OCI-LY7 (cell line): ENCODE results near the gene ZNF101. TPM values are rescaled to one million over a fixed set of nuclear protein-coding genes. Genes with fewer than 3 reads are reported as not detected.
"Not testable (repeated sequence)": the region's sequence is repeated elsewhere in the genome, so short reads cannot be mapped to it uniquely, and the experiment has no call there.

Experiments
- BruUV-seq: library from RNA; stranded (reverse); fragments of 400-500 nt; replicated peaks from 2 replicates; lab custom pipeline; 2021; lab: Mats Ljungman, UMichigan
- CTCF ChIA-PET: fragments of 300-600 bp; sonication (Branson Sonifier 250); formaldehyde crosslinking; loops from one replicate; lab custom pipeline; 2022; ENCODE audit warnings: antibody characterized with exemption; ENCODE audit not compliant: unreplicated experiment; lab: Charles Lee
- POLR2A ChIA-PET: fragments of 300-600 bp; sonication (Branson Sonifier 250); formaldehyde crosslinking; loops from one replicate; lab custom pipeline; 2022; ENCODE audit warnings: antibody characterized with exemption; lab: Charles Lee
- DNase-seq: peaks from one replicate; pipeline ENCODE4 v3.0.0-alpha.2; 2015; ENCODE audit warnings: low spot score
- H2AFZ ChIP-seq: fragments of 200-600 bp; sonication (generic), shearing (Covaris generic); 2 replicates; pipeline ENCODE4 v1.6.1; 2014; ENCODE audit warnings: mild to moderate bottlenecking, antibody characterized with exemption, low read length, moderate library complexity
- H3K27ac ChIP-seq: fragments of 200-600 bp; sonication (generic); 2 replicates; pipeline ENCODE4 v1.5.1; 2014; ENCODE audit warnings: mixed run types, low read depth, mild to moderate bottlenecking, moderate library complexity, low read length, inconsistent platforms; ENCODE audit not compliant: poor library complexity, severe bottlenecking
- H3K36me3 ChIP-seq: fragments of 200-600 bp; sonication (generic); 2 replicates; pipeline ENCODE4 v1.6.1; 2014; ENCODE audit warnings: mild to moderate bottlenecking, antibody characterized with exemption, low read length, moderate library complexity, mixed read lengths; ENCODE audit not compliant: insufficient read depth
- H3K4me1 ChIP-seq: fragments of 200-600 bp; sonication (generic); 2 replicates; pipeline ENCODE4 v1.5.1; 2014; ENCODE audit warnings: mild to moderate bottlenecking, low read length; ENCODE audit not compliant: insufficient read depth, poor library complexity, severe bottlenecking
- H3K4me2 ChIP-seq: fragments of 200-600 bp; sonication (generic); 2 replicates; pipeline ENCODE4 v1.6.1; 2014; ENCODE audit warnings: mild to moderate bottlenecking, low read length
- H3K4me3 ChIP-seq: fragments of 200-600 bp; sonication (generic); 2 replicates; pipeline ENCODE4 v1.5.1; 2014; ENCODE audit warnings: mild to moderate bottlenecking, low read depth, low read length; ENCODE audit not compliant: poor library complexity, severe bottlenecking
- H3K79me2 ChIP-seq: fragments of 200-600 bp; sonication (generic); 2 replicates; pipeline ENCODE4 v1.6.1; 2016; ENCODE audit warnings: low read depth, mild to moderate bottlenecking, low read length, moderate library complexity, mixed read lengths; ENCODE audit not compliant: insufficient read depth
- H3K9me2 ChIP-seq: fragments of 200-600 bp; sonication (generic); 2 replicates; pipeline ENCODE4 v1.6.1; 2016; ENCODE audit warnings: mild to moderate bottlenecking, low read length, mixed read lengths; ENCODE audit not compliant: insufficient read depth
- H3K9me3 ChIP-seq: fragments of 200-600 bp; sonication (generic); 2 replicates; pipeline ENCODE4 v1.6.1; 2014; ENCODE audit warnings: mild to moderate bottlenecking, mixed run types, low read length, mixed read lengths
- H4K20me1 ChIP-seq: fragments of 200-600 bp; sonication (generic); 2 replicates; pipeline ENCODE4 v1.6.1; 2014; ENCODE audit warnings: mild to moderate bottlenecking, antibody characterized with exemption, low read length, moderate library complexity, mixed read lengths; ENCODE audit not compliant: insufficient read depth
- EZH2phosphoT487 ChIP-seq: fragments of 200-600 bp; sonication (generic); IDR thresholded peaks from 2 replicates; pipeline ENCODE4 v1.6.1; 2018; ENCODE audit warnings: low read depth, borderline replicate concordance, mild to moderate bottlenecking, mixed run types, antibody characterized with exemption, low read length, moderate library complexity, mixed read lengths
- intact Hi-C: fragments of 100-400 bp; cut with micrococcal nuclease; formaldehyde crosslinking; loops from one replicate; pipeline ENCODE4 v1.10.0; 2022; ENCODE audit not compliant: unreplicated experiment
- total RNA-seq, 2 experiments: library from RNA; depleted of rRNA in 1 of 2; stranded (reverse); fragments of >200 nt in 1 of 2; shearing (Covaris generic) in 1 of 2; gene quantifications; 2 replicates each; pipeline ENCODE4 v1.2.3, GENCODE V29; 2014 to 2022
- TF ChIP-seq, protein P1 (sequence below): fragments of 200-600 bp; sonication (generic); conservative IDR thresholded peaks from 2 replicates; pipeline ENCODE4 v1.5.1; 2014; ENCODE audit warnings: mild to moderate bottlenecking, antibody characterized with exemption, low read length, moderate library complexity, mixed read lengths

The ZNF101 gene
- total RNA-seq, 2 experiments from 2014 or later: 66.6 to 83.8 TPM

DNA sequence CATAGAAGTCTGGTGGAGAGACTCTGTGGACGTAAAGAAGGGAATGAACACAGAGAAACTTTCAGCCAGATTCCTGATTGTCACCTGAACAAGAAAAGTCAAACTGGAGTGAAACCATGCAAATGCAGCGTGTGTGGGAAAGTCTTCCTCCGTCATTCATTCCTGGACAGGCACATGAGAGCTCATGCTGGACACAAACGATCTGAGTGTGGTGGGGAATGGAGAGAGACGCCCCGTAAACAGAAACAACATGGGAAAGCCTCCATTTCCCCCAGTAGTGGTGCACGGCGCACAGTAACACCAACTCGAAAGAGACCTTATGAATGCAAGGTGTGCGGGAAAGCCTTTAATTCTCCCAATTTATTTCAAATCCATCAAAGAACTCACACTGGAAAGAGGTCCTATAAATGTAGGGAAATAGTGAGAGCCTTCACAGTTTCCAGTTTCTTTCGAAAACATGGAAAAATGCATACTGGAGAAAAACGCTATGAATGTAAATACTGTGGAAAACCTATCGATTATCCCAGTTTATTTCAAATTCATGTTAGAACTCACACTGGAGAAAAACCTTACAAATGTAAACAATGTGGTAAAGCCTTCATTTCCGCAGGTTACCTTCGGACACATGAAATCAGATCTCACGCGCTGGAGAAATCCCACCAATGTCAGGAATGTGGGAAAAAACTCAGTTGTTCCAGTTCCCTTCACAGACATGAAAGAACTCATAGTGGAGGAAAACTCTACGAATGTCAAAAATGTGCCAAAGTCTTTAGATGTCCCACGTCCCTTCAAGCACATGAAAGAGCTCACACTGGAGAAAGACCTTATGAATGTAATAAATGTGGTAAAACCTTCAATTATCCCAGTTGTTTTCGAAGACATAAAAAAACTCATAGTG, 10.8 kb downstream of the ZNF101 start:
- POLR2A ChIA-PET: interaction anchor here (0.6 kb wide), 1 partner anchor 16 kb away, joined by 4 read pairs; no protein-coding TSS in a partner anchor
- TSS peak; percentile 36 for BruUV-seq

DNA sequence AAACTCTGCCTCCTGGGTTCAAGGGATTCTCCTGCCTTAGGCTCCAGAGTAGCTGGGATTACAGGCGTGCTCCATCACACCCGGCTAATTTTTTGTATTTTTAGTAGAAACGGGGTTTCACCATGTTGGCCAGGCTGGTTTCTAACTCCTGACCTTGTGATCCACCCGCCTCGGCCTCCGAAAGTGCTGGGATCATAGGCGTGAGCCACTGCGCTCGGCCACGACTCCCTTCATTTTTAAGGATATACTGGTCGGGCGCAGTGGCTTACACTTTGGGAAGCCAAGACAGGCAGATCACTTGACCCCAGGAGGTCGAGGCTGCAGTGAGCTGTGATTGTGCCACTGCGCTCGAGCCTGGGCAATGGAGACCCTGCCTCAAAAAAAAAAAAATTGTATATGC, 17.5 kb downstream of the ZNF101 start:
- H3K4me3 ChIP-seq, H4K20me1 ChIP-seq, POLR2A ChIA-PET, DNase-seq, H3K79me2 ChIP-seq, BruUV-seq, H3K27ac ChIP-seq, H3K4me2 ChIP-seq, H3K4me1 ChIP-seq, CTCF ChIA-PET, H2AFZ ChIP-seq, H3K9me2 ChIP-seq, intact Hi-C loops: not testable (repeated sequence)
- Histone ChIP-seq H3K9me3 (peaks cover 10% of the 10 kb centered on the region), H3K36me3 (peaks cover 57% of the 10 kb centered on the region)

More for the DNA sequence above, 10.8 kb downstream of the ZNF101 start:
- Histone ChIP-seq H3K79me2 (peaks cover 41% of the 10 kb centered on the region), H3K9me3 (peaks cover 54% of the 10 kb centered on the region), H3K4me1 (no peaks in the 10 kb centered on the region), H3K36me3 (peaks cover 99% of the 10 kb centered on the region), H2AFZ (no peak overlapping the region), H3K27ac (no peak overlapping the region), H3K9me2 (no peaks in the 10 kb centered on the region), H3K4me2 (no peak overlapping the region), H3K4me3 (no peak overlapping the region), H4K20me1 (no peaks in the 10 kb centered on the region)
- TF ChIP-seq, protein P1, sequence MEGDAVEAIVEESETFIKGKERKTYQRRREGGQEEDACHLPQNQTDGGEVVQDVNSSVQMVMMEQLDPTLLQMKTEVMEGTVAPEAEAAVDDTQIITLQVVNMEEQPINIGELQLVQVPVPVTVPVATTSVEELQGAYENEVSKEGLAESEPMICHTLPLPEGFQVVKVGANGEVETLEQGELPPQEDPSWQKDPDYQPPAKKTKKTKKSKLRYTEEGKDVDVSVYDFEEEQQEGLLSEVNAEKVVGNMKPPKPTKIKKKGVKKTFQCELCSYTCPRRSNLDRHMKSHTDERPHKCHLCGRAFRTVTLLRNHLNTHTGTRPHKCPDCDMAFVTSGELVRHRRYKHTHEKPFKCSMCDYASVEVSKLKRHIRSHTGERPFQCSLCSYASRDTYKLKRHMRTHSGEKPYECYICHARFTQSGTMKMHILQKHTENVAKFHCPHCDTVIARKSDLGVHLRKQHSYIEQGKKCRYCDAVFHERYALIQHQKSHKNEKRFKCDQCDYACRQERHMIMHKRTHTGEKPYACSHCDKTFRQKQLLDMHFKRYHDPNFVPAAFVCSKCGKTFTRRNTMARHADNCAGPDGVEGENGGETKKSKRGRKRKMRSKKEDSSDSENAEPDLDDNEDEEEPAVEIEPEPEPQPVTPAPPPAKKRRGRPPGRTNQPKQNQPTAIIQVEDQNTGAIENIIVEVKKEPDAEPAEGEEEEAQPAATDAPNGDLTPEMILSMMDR: no peak
- TF ChIP-seq EZH2phosphoT487: no peak
- no peak for DNase-seq
- intact Hi-C loops: no loop called here
- CTCF ChIA-PET: no interaction called here

DNA sequence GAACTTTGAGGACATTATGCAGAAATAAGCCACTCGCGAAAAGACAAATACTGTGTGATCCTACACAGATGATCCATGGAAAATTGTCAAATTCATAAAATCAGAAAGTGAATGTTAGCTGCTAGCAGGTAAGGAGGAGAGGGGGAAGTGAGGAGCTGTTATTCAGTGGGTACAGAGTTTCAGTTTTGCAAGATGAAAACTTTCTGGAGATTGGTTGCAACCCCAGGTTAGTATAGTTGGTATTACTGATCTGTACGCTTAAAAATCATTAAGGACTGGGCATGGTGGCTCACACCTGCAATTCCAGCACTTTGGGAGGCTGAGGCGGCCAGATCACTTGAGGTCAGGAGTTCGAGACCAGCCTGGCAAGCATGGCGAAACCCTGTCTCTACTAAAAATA, 17.9 kb downstream of the ZNF101 start:
- Histone ChIP-seq H4K20me1 (no peaks in the 10 kb centered on the region), H3K4me1 (no peaks in the 10 kb centered on the region), H3K36me3 (peaks cover 52% of the 10 kb centered on the region), H3K79me2 (peaks cover 7% of the 10 kb centered on the region; the same call in 1 of the 2 replicates), H3K27ac (no peak overlapping the region), H2AFZ (no peak overlapping the region), H3K9me3 (peaks cover 5% of the 10 kb centered on the region), H3K4me2 (no peak overlapping the region), H3K9me2 (no peaks in the 10 kb centered on the region), H3K4me3 (no peak overlapping the region)
- POLR2A ChIA-PET: no interaction called here
- no TSS peak for BruUV-seq
- CTCF ChIA-PET: no interaction called here
- DNase-seq: no peak
- TF ChIP-seq EZH2phosphoT487: no peak
- TF ChIP-seq, protein P1: no peak
- intact Hi-C loops: no loop called here
